ENCODE data around the gene WNT9B.

DNA sequence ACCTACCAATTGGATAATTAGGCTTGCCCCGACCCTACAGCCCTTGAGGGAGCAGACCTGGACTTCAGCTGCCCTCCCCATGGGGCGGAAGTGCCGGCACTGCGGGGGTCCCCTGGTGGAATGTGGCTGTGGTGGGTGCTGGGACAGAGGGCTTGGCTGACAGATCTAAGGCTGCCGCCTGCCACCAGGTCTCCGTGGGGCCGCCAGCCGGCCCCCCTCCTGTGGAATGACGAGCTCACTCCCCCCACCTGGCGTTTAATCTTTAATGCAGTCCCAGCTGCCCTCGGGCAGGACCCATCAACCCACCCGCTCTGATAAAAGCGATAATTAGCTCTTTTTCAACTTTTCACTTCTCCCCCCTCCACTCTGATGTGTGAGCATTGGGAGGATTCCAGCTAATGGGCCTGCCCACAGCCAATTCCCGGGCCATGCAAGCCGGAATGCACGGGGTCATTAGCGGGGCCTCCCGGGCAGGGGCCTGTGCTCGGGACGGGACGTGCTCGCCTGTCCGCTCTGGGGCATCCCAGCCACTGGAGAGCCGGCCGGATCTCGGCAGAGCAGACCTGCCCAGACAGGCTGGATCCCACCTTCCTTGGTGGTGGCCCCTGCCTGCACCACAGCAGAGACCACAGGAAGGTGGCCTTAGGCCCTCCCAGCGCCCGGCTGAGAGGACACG, 43.2 kb downstream of the WNT9B start:
- TF ChIP-seq, protein P1, sequence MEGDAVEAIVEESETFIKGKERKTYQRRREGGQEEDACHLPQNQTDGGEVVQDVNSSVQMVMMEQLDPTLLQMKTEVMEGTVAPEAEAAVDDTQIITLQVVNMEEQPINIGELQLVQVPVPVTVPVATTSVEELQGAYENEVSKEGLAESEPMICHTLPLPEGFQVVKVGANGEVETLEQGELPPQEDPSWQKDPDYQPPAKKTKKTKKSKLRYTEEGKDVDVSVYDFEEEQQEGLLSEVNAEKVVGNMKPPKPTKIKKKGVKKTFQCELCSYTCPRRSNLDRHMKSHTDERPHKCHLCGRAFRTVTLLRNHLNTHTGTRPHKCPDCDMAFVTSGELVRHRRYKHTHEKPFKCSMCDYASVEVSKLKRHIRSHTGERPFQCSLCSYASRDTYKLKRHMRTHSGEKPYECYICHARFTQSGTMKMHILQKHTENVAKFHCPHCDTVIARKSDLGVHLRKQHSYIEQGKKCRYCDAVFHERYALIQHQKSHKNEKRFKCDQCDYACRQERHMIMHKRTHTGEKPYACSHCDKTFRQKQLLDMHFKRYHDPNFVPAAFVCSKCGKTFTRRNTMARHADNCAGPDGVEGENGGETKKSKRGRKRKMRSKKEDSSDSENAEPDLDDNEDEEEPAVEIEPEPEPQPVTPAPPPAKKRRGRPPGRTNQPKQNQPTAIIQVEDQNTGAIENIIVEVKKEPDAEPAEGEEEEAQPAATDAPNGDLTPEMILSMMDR (IDR thresholded peaks at IDR 0.05; ENCODE audit: poor library complexity, severe bottlenecking): no peak
- TF ChIP-seq SMC3 (conservative IDR thresholded peaks at IDR 0.05; ENCODE audit: poor library complexity) (no peak), EZH2 (IDR thresholded peaks at IDR 0.05; ENCODE audit: borderline replicate concordance, insufficient read depth, low read length, poor library complexity, severe bottlenecking) (no peak), EP300 (conservative IDR thresholded peaks at IDR 0.05; ENCODE audit: poor library complexity, severe bottlenecking) (no peak), MXI1 (conservative IDR thresholded peaks at IDR 0.05; ENCODE audit: poor library complexity, severe bottlenecking) (no peak), RAD21 (conservative IDR thresholded peaks at IDR 0.05) (no peak), TAF1 (IDR thresholded peaks at IDR 0.05; ENCODE audit: low read depth) (no peak)
